AG08396 (cell line): ENCODE measurements around the gene ARHGAP31.
"Not testable (repeated sequence)": the region's sequence is repeated elsewhere in the genome, so short reads cannot be mapped to it uniquely, and the experiment has no call there.

Experiments used
- DNase-seq: peaks from one replicate; pipeline ENCODE4 v3.0.0; 2012; ENCODE audit warnings: low spot score, mixed read lengths

Gene ARHGAP31

DNA sequence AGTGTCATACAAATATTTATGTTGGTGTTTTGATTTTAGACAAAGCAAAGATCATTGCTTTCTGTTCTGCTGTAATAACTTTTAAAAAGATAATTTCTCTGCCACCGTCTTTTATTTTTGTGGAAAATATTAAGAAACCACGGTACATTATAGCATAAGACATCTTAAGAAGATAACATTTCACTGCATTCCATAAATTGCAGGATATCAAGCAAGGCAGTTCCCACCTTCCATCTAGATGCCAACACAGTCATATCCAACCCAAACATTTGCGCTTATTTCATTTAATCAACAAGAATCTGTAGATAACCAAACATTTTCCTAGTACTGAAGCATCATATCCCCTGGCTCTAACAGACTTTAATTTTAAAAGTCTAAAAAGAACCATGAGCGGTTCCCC is 25.1 kb downstream of the ARHGAP31 start:
- DNase-seq: no peak

DNA sequence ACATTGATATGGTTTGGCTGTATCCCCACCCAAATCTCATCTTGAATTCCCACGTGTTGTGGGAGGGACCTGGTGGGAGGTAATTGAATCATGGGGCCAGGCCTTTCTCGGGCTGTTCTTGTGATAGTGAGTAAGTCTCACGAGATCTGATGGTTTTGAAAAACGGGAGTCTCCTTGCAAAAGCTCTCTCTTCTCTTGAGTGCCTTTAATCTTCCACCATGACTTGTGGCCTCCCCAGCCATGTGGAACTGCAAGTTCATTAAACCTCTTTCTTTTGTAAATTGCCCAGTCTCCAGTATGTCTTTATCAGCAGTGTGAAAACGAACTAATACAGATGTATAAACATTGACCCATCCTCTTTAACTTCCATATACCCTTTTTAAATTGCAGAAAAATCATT is 26.6 kb downstream of the ARHGAP31 start:
- DNase-seq: not testable (repeated sequence)

DNA sequence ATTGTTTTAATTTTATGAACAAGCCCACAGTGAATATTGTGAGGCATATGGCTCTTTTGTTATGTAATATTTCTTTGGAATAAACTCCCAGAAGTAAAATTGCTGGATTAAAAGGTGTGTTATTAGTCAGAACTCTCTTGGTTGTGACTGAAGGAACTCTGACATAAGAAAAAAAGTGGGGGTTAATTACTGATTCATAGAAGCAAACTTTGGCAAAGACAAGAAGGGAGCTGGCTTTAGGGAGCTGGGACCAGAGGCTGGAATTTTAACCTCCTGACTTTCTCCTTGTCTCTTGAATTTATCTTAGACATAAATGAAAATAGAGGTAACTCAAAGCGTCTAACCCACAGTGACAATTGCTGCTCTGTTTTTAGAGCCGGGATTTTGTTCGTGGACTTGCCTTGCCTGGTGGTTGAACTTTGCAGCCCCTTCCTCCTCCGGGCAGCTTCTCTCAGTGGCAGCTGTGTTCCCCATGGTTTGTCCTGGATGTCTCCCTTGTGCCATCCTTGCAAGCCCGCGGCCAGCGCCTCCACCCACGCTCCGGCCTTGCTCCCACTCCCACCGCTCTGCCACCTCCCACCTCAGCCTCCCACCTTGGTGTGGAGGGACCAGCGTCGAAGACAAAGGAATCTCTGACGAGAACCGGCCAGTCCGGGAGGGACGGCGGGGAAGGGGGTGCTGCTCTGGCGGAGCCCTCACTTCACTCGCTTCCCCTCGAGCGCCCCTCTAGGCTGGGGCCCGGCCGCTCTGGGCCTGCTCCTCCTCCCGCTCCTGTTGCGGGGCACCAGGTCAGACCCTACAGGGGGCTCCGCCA is 28.0 kb downstream of the ARHGAP31 start:
- peak; percentile 31 for DNase-seq

DNA sequence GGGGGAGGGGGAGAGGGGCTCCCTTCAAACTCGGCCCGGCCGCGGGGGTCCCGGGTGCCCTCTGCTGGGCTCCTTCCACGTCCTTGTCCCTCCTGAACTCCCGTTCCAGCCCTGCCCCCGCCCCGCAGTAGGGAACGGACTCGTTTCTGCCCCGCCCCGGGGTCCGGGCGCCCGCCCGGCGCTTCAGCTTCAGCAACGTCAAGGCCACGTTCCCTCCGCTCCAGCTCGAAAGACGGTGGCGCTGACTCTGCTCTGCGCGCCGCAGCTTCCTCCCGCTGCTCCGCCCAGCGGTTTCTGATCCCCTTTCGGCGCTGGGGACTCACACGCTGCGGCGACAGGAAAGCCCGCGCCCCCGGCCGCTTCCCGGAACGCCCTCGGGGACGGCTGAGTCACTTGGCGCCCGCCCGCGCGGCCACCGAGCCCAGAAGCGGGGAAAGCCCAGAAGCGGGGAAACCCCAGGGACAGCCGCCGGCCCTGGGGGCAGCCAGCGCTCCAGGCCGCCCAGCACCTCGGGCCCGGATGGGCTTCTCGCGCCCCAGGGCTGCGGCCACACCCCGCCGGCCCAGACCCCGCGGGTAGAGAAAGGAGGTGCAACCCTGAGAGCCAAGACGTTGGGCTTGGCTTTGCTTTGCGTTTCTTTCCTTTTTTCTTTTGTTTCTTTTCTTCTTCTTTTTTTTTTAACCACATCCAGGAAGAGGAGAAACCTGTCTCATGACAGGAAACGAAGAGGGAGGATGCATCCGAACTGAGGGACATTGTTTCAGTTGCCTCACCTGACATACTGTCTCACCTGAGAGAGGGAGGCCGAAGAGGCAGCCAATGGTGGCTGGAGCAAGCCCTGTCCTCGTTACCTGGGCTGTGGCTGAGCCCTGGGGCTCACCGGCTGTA is 28.9 kb downstream of the ARHGAP31 start:
- DNase-seq: peak; percentile 82

DNA sequence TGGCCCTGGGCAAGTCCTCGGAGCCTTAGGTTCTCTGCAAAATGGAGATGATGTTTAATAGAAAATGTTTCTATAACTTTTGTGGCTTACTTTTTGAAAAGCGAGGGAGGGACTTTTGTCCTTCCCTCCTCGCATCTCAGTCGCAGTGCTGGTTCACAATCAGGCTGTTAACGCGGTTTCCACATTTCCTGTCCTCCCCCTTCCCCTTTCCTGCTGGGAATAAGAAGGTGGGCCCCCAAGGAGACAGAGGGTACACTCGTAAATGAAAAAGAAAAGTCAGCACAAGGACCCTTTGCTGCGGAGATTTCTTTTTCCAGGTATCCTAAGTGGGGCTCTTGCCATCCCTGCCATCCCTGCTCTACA is 29.5 kb downstream of the ARHGAP31 start:
- no peak for DNase-seq

DNA sequence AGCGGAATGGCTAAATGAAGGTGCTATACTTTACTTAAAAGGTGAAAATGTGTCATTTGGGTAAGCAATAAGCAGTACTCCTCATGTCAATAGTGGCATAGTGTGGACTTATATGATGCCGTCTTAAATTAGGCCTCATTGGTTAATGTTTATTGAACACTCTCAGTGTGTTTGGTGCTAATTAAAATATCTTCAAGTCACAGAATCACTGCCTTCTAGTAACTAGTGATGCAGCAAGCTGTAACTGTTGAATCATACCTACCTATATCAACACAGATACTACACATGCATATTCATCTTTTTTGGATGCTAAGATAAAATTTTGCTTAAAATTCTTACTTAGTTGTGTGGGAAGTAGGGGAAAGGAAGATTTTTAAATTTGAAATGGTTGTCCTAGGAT is 30.7 kb downstream of the ARHGAP31 start:
- DNase-seq: no peak

DNA sequence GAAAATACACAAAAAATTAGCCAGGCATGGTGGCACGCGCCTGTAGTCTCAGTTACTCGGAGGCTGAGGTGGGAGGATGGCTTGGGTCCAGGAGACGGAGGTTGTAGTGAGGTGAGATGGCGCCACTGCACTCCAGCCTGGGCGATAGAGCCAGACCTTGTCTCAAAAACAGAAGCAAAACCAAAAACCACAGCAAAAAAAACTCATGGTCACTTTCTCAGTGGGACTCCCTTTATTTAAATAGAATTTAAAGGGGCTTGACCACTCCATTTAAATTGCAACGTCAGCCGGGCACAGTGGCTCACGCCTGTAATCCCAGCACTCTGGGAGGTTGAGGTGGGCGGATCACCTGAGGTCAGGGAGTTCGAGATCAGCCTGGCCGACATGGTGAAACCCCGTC is 32.8 kb downstream of the ARHGAP31 start:
- no peak for DNase-seq

DNA sequence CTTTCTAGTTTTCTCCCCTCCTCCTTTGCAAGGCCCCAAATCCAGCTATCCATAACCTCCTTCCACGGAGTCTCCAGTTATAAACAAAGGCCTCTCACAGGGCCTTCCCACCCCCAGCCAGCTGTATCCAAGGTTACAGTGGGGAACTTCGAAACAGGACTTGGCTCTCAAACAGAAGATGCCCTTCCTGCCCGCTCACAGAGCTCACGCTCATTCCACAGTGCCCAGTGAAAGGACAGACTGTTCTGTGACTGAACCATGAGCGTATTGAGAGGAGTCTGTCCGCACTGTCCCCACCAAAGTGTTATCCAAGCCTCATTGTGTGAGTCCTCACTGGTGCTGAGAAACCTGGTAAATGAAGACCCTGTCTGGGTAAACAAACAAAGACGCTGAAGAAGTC is 35.4 kb downstream of the ARHGAP31 start:
- no peak for DNase-seq

DNA sequence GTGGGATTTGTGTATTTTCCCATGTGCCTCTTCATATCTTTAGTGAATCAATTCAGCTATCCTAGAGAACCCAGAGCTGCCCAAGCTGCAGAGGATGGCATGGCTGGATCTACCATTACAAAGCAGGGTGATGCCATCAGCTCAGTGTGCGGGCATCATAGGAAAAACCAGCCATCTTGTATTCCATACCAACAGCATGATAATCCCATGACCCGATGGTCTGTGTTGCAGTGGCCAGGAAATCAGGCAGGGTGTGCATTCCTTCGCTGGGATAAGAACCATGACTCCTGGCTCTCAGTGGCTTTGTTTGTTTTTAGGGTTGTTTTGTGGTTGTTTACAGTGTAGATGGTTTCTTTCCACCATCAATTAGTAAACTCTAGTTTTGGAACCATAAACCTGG is 36.0 kb downstream of the ARHGAP31 start:
- no peak for DNase-seq

DNA sequence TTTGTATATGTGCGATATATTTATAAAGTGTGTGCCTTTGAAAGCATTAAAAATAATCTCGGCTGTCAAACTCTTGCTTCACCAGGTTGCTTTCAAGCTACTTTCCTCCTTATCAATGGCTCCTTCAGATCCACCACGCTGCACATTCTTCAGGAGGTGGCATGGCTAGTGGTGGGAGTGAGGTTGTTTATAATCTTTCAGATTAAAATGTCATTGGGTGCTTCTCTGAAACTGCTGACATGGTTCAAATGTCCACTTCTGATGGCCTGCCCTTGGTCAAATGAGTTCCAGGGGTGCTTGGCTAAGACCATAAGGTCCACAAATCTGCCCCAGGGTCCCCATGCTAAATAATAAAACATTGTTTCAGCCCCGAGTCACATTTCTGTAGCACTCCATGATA is 36.7 kb downstream of the ARHGAP31 start:
- DNase-seq: no peak

DNA sequence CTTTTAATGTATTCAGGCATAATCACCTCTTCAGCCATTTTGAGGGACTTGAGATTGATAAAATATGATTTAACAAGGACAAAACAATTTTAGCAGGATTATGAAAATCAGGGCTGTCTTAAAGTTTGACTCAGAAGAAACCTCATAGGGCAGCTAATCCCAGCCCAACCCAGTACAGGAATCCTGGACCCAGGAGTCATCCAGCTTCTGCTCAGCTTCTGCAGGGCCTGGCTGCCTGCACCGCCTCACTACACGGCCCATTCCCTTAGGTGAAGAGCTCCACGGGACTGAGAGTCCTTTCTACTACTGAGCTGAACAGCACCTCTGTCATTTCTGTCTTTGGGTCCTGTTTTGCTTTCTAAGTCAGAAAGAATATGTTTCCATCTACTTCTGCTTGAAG is 37.5 kb downstream of the ARHGAP31 start:
- peak; percentile 38 for DNase-seq

DNA sequence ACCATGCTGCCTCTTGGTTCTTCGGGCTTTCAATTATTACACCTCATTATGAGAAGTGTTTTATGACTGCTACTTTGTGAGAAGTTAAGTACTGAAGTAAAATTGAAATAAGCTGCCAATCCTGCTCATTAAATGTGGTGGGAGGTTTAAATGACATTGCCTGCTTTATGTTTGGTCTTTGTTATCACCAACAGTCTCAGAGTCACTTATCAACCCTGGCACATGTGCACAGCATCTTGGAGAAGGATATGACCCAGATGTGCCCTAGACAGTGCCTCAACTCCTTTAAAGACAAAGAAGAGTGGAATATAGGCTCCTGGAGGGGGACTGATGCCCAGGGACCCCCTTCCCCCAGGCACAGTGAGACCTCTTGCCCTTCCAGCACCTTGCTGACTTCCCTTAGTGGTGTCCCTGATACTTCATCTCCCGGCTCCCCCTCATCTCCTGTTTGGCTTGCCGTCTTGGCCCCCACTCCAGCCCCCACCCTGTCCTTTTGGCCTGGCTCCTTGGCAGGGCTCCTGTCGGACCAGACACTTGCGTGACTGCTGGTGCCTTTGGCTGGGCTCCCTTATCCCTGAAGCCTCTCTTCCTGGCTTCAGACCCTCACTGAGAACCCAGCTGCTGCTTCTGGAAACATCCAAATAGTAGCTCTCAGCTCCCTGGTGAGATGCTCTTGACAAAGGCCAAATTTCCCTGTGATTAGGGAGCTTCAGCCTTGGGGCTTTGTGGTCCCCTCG is 39.8 kb downstream of the ARHGAP31 start:
- DNase-seq: no peak

DNA sequence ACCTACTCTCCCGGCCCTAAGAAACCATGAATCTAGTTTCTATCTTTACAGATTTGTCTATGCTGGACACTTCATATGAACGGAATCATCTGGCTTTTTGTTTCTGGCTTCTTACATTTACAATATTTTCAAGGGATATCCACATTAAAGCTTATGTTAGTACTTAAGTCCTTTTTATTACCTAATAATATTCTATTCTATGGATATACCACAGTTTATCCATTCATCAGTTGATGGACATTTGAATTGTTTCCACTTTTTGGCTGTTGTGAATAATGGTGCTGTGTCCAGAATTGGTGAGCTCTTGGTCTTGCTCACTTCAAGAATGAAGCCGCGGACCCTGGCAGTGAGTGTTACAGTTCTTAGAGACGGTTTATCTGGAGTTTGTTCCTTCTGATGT is 42.6 kb downstream of the ARHGAP31 start:
- DNase-seq: no peak

DNA sequence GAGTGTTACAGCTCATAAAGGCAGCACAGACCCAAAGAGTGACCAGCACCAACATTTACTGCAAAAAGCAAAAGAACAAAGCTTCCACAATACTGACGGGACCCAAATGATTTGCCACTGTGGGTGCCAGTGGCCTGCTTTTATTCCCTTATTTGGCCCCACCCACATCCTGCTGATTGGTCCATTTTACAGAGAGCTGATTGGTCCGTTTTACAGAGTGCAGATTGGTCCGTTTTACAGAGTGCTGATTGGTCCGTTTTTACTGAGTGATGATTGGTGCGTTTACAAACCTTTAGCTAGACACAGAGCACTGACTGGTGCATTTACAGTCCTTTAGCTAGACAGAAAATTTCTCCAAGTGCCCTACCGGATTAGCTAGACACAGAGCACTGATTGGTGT is 43.2 kb downstream of the ARHGAP31 start:
- DNase-seq: not testable (repeated sequence)

DNA sequence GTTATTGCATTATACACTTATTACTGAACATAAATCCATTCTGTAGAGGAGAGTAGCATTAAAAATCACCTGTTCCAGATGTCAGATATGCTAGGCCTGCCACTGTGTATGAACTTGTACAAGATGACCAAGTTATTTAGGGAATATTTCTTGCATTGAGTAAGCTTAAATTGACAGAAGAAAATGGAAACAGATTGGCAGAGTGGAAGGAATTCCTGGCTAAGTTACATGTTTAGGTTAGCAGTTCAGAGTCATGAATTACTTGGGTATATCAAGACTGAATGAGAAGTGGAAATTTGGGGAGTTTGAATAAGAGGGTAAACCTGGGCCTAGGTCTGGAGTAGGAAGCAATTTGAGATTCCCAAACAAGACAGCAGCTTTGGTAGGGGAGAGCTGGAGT is 44.6 kb downstream of the ARHGAP31 start:
- DNase-seq: no peak

DNA sequence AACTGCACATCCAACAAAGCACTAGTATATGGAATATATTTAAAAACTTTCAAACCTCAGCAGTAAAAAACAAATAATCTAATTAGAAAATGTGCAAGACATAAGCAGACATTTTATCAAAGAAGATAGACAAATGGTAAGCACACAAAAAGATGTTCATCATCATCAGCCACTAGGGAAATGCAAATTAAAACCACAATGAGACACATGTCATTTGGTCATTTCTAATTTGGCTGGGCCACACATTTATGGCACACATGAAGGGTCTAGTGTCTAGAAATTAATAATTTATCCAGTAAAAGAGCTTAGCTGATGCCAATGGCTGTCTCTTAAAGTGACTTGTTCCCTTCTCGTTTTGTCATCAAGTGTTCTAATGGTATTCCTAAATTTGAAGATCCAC is 45.8 kb downstream of the ARHGAP31 start:
- no peak for DNase-seq

DNA sequence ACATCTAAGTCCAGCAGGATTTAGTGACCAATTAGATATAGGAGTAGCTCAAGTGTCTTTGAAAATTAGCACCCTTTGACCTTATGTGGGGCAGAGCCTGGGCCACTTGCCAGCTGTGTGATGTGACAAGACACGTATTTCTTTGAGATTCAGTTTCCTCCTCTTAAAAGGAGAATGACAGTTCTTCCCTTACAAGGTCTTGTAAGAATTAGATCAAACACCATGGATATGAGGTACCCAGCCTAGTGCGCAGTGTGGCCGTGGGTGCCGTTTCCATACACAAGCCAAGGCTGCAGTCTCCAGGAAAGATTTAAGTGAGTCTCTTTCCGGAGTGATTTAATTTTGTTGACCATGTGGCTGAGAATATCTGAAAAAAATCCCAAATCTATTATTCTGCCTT is 46.3 kb downstream of the ARHGAP31 start:
- DNase-seq: no peak

DNA sequence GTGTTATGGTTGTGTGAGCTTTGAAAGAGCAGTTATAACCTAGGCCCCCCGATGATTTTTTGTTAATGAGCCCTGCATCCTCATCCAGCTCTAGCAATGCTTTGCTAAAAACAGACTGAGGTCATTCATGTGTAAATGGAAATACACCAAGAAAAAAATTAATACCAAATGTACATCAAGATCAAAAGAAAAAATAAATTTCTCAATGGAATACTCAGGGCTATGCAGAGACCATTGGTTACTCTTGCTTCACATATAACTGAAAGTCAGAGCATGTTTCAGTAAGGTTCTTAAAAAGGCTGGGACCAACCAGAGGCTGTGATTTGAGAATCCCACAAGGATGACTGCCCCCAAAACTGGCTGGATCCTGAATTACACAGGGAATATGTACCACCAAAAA is 48.0 kb downstream of the ARHGAP31 start:
- no peak for DNase-seq

DNA sequence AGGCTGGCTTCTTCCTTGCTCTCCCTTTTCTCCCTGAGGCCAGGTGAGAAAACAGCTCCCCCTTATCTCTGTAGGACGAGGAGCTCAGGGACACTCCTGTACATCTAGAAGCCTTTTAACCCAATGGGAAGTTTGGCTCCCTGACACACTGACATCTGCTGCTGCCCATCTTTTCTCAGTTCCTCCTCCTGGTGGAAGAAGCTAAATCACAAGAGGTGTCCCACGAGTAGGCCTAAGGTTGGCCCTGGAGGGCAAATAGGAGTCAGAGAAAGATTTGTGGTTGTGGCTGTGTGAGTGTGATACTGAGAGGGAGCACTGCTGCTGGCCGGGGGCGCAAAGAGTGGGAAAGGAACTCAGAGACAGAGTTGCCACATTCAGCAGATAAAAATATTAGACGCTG is 49.5 kb downstream of the ARHGAP31 start:
- DNase-seq: no peak

DNA sequence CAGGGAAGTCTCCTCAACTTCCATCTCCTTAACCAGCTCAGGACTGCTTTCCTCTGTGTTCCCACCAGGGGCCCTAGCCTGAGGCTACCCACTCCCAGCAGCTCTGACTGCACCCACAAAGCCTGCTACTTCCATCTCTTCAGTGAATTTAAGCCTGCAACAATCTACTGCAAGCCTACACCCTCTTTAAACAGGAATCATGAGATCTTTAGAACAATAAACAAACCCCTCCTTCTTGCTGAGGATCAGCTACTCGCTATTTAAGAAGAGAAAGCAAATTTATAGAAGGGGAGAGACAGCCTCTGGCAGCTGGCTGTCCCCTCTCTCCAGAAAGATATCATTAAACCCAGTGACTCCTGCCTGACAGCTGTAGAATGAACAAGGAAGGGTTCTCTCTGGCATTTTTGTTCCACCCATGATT is 51.9 kb downstream of the ARHGAP31 start:
- no peak for DNase-seq

DNA sequence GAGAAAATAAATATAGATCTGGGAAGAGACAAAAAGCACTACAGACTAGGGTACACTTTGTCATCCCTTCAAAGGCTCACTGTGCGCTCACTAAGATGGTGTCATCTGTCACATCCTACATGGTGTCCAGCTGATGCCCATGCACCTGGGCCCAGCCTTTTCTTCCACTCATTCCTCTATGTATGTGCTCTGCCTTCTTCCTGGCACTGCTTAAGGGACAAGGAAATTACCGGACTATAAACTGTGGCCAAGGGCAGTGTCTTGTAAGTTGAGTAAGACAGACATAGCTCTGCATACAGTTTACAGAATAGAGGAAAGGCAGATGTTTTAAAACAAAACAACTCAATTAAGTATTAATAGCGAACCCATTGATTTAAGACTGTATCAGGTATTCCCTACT is 52.9 kb downstream of the ARHGAP31 start:
- no peak for DNase-seq

DNA sequence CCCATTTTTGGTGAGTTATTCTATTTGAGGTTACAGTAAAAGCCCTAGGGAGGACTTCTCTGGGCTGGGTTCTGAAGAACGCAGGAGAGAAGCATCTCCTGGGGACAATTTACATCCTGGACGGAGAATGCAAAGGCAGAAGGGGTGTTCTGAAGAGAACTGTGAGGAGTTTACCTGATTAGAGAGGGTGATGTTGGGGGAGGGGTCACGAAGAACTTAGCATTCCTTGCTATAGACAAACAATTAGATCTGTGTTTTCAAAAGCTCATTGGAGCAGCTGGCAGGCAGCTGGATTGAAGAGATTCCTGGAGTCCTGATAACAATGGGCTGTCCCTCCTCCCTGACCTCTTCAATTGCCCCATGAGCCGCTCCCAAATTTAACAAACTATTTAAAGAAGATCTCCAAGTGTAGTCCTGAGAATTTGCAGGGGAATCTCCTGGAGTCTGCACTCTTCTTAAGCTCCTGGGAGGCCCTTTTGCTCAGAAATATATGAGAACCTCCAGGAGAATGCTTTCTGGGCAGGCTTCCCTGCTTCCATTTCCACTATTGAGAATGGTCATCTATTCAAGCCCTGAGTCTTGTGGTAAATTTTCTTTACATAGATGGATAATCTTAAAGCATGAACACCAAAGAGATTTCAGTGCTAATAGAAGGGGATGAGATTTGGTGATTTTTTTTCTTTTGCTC is 55.3 kb downstream of the ARHGAP31 start:
- DNase-seq: no peak
